NCI-H2196 (cell line): Measurements from ENCODE around the gene CPT1B.

Experiments used
- DNase-seq: peaks from one replicate; lab custom pipeline; 2025; ENCODE audit not compliant: unreplicated experiment; lab: John Stamatoyannopoulos, UW

The CPT1B gene

GRCh38 chr22:50587407-50587806 lies 9.2 kb upstream of the CPT1B start:
- no peak for DNase-seq

DNA sequence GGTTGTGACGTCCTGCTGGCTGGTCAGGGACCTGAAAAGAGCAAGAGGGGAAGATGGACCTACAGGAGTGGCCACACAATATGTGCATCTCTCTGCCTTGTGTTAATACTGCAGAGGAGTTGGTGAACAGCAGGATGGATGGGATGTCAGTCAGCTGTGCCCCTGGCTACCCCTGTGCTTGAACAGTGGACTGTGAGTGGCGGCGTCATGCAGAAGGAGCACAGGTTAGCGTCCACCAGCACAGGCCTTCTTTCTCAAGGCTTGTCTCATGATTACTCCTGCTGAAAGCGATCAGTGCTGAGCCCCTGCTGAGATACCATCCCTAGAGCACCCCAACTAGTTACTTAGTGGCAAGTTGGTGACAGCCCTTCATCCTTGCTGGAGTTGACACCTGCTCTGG lies 8.2 kb upstream of the CPT1B start:
- no peak for DNase-seq

- DNase-seq = no peak
Measured at GRCh38 chr22:50585781-50586180, 7.6 kb upstream of the CPT1B start.

- DNase-seq = no peak
Measured at GRCh38 chr22:50585238-50585637, 7.0 kb upstream of the CPT1B start.

DNA sequence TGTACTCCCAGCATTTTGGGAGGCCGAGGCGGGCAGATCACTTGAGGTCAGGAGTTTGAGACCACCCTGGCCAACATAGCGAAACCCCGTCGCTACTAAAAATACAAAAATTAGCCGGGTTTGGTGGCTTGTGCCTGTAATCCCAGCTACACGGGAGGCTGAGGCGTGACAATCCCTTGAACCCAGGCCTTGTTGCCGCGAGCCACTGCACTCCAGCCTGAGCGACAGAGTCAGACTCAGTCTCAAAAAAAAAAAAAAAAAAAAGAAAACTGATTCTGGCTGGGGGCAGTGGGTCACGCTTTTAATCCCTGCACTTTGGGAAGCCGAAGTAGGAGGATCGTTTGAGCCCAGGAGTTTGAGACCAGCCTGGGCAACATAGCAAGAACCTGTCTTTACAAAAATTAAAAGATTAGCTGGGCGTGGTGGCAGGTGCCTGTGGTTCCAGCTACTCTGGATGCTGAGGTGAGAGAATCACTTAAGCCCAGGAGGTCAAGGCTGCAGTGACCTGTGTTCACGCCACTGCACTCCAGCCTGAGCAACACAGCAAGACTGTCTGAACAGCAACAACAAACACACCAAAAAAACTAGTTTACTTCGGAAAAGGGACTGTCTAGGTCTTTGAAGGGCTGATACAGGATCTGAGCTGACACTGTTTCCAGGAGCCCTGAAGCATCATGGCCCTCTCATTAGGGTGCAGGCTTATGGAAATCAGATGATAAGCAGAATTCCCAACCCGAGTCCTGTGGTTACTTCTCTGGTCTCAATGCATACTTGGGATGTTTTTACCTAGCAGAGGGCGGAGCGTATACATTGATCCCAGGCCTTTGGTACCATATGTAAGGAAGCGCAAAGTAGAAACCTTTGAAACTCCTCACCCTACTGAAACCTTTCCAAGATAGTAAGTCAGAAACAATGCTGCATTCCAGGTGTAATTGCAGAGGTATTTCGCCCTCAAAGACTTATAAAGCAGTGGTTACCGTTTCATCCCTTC lies 6.2 kb upstream of the CPT1B start:
- DNase-seq = no peak

DNA sequence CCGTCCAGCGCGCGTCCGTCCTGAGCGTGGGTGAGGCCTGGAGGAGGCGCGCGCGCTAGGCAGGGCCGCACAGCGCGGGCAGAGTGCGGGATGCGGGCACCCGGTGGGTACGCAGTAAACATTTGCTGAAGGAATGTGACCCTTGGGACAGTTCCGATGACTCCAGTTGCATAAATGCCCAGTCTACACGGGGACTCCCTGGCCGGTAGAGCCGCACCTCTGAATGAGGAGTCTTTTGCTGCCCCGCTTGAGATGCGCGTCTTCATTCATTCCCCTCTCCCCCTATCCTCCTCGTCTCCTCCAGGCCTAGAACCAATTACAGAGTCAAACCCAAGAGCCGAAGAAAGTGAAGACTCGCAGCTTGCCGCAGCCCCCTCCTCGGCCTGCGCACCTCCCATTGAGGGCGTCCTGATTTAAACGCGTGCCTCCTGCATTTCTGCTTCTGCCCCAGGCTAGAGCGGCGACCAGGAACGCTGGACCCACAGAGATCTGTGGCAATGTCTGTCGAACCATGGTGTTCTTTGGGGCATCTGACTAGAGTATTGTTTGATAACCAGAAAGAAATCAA lies 5.2 kb upstream of the CPT1B start:
- DNase-seq = no peak

GRCh38 chr22:50582493-50583293 lies 4.5 kb upstream of the CPT1B start, which contains the start of gene CHKB:
TSS of gene CHKB (minus strand) at chr22:50582849. CDS start at chr22:50582781, 68 bp downstream.
- DNase-seq = peak; percentile 91

DNA sequence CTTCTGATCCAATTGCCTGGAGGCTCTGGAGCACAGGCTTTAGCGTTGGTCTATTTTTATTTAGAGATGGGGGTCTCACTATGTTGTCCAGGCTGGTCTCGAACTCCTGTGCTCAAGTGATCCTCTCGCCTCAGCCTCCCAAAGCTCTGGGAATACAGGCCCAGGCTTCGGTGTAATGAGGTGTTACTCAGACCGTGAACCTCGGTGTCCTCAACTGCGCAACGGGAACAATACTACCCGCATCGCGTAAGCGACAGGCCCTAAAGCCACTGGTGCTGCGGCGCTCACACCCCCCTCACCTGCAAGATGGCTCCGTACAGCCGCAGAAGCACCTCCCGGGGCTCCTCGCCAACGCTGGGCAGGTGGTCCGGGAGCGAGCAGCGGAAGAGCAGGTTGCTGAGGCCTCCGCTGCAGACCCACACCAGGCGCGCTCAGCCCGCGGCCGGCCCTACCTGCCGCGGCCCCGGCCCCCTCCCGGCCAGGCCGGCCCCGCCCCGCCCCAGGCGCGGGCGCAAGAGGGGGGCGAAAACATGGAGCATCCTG lies 3.8 kb upstream of the CPT1B start:
- peak; percentile 35 for DNase-seq

- no peak for DNase-seq
Measured at GRCh38 chr22:50581031-50581949, 3.1 kb upstream of the CPT1B start.

DNA sequence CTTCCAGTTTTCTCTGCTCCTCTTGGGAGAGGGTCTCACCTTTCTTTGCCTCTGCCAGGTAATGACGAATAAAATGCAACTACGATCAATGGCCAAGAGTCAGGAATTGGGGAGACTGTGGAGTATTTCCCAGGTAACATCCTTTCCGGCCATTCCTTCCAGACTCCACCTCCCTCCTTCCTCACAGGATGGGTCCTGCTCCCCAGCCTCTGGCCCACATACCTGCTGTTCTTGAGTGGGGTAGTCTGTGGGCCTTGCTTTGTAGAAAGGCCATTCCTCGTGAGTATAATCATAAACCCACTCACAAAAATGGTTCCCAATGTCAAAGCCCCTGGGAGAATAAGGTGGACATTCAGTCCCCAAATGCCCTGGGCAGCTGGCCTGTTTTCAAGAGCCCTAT lies 1.5 kb upstream of the CPT1B start:
- no peak for DNase-seq

GRCh38 chr22:50578776-50579310 lies 616 bp upstream of the CPT1B start:
- no peak for DNase-seq

- DNase-seq = no peak
Measured at GRCh38 chr22:50577697-50577986, 585 bp downstream of the CPT1B start.

DNA sequence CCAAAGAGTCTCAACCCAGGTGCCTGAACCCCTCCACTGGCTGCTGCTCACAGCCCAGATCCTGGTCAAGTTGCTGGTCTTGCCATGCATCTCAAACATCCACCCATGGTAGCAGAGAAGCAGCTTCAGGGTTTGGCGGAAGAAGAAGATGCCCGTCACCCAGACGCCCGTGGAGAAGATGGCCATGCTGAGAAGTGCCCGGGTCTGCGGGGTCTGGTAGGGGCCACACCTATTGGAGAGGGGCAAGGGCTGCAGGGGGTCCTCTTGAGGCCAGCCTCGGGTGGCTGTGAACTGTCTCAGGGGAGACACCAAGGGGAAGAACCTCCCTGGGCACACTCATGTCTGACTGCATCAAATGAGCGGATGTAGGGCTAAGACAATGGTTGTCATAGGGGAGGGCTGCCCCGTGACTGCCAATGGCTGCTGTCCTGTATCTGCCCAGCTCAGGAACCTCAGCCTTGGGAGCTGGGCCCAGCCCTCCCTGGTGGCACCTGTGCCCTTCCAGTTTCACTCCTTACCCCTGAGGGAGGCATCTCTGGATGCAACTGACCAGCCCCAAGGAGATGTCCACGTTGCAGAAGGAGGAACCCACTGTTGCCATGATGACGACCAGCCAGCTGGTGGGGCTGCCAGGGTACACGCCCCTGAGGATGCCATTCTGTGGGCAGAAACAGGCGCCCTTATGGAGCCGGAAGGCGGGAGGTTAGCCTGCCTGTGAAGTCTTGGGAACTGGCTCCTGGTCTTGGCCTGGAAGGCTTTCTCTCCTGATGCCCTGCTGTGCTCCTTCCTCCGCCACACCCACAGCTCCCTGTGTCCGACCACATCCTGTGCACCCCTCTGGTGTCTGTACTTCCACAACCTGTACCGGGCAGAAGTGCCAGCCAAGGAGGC lies 1.2 kb downstream of the CPT1B start:
- DNase-seq = no peak

DNA sequence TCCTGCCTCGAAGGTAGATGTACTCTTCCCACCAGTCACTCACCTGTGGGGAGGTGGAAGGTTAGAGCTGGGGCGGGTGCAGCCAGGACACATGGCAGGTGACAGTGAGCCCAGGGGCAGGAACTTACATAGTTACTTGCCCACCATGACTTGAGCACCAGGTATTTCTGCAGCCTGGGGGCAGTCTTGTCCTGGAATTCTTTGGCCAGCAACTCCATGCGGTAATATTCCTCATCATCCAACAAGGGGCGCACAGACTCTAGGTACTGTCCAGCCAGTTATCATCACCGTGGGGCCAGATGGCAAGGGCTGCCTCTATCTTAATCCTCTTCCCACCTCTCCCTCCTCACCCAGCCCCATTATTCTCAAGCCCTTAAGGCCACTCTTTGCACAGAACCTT lies 2.2 kb downstream of the CPT1B start:
- no peak for DNase-seq

- no peak for DNase-seq
Measured at GRCh38 chr22:50575426-50575941, 2.7 kb downstream of the CPT1B start.

GRCh38 chr22:50574383-50574755 lies 3.9 kb downstream of the CPT1B start:
- no peak for DNase-seq

DNA sequence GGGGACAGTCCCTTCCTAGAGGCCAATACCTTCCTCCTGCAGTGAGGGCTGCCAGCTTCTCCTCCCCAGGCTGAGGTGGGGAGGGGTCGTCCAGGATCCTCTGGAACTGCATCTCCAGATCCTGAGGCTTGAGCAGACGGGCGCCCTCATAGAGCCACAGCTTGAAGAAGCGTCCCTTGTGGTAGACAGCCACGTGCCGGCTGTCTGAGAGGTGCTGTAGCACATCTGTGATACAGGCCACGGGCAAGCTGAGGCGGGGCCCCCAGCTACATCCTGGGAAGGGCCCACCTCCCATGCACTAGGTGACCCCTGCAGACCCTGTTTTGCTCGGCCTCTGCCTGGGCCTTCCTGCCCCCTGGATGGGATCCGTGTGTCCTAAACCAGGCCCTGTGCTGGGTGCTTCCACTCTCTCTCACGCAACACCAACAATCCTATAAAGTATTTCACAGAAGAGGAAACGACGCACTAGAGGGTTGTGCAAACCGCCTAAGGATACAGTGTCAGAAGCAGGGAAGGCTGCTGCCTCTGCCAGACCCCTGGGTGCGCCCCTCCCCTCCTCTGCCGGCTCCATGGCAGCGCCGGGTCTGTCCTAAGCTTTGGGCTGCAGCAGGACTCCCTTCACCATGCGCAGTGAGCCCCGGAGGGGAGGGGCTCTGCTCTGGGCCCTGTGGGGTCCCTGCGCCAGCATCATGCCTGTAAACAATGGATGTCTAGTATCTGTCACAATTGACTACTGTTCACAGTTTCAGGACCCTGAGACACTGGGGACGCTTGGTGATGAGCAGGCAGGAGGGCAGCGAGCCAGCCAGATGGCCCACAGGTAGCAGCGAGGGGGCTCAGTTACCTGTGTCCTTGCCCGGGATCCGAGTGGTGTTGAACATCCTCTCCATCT lies 4.5 kb downstream of the CPT1B start:
- no peak for DNase-seq

GRCh38 chr22:50572965-50573364 lies 5.3 kb downstream of the CPT1B start:
- no peak for DNase-seq
